Skeletal muscle tissue (tissue), 4 donors: ENCODE data around the gene HOXC13. TPM values are rescaled to one million over a fixed set of nuclear protein-coding genes. Genes with fewer than 3 reads are reported as not detected.
A peak's percentile ranks its signal among the peaks of the same experiment; 100 is the strongest.

Source experiments
- H3K27ac ChIP-seq: one replicate; pipeline ENCODE4 v1.7.0; 2013; ENCODE audit warnings: mild to moderate bottlenecking, low read depth, low read length, inconsistent platforms
- H3K27me3 ChIP-seq, 3 donors: one replicate each; pipeline ENCODE4 v1.7.0; 2013; ENCODE audit warnings: low read length in 3 of 3; ENCODE audit not compliant: control insufficient read depth in 3 of 3, insufficient read depth in 3 of 3
- H3K36me3 ChIP-seq, 3 donors: one replicate each; pipeline ENCODE4 v1.7.0; 2013; ENCODE audit warnings: low read length in 3 of 3; ENCODE audit not compliant: control insufficient read depth in 3 of 3, insufficient read depth in 3 of 3
- H3K4me1 ChIP-seq, 3 donors: one replicate each; pipeline ENCODE4 v1.7.0; 2013; ENCODE audit warnings: low read length in 3 of 3, mild to moderate bottlenecking in 3 of 3; ENCODE audit not compliant: control insufficient read depth in 3 of 3, insufficient read depth in 3 of 3
- H3K4me3 ChIP-seq, 3 donors: one replicate each; pipeline ENCODE4 v1.7.0; 2013; ENCODE audit warnings: low read length in 3 of 3
- H3K9ac ChIP-seq, 3 donors: one replicate each; pipeline ENCODE4 v1.7.0; 2013; ENCODE audit warnings: low read length in 3 of 3, mild to moderate bottlenecking in 3 of 3, moderate library complexity in 2 of 3, low read depth in 1 of 3
- H3K9me3 ChIP-seq, 3 donors: one replicate each; pipeline ENCODE4 v1.7.0; 2013; ENCODE audit warnings: low read length in 3 of 3; ENCODE audit not compliant: control insufficient read depth in 3 of 3
- total RNA-seq: library from RNA; depleted of rRNA; stranded (reverse); fragments of >200 nt; gene quantifications from one replicate; pipeline ENCODE4 v1.2.3, GENCODE V29; 2014
- donor health status: Osteomylitis.

HOXC13 gene, protein sequence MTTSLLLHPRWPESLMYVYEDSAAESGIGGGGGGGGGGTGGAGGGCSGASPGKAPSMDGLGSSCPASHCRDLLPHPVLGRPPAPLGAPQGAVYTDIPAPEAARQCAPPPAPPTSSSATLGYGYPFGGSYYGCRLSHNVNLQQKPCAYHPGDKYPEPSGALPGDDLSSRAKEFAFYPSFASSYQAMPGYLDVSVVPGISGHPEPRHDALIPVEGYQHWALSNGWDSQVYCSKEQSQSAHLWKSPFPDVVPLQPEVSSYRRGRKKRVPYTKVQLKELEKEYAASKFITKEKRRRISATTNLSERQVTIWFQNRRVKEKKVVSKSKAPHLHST
- not detected for total RNA-seq

DNA sequence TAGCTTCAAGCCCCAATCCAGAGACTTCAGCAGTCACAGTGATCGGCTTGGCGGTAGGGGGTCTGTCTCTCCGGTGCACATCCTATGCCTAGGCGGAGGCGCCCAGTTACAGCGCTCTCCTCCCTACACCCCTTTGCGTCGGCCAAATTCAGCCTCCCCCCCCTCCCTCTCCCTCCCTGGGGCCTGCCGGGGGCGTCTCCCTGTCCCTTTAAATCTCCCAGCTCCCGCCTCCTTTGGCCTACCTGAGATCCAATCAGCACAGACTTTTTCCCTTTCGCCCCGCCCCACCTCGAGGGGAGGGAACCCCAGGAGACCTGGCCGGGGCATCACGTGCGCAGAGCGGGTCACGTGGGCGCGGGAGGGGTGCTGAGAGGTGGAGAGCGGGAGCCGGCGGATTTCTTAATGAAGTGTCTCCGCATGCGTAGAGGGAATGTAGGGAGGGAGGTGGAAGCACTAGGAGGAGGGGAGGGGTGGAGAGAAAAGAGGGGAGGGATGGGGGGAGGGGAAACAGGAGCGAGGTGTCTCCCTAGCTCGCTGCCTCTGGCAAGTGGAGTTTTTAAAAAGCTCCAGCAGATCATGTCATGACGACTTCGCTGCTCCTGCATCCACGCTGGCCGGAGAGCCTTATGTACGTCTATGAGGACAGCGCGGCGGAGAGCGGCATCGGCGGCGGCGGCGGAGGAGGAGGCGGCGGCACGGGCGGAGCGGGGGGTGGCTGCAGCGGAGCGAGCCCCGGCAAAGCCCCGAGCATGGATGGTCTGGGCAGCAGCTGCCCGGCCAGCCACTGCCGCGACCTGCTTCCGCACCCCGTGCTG lies at the start of gene HOXC13:
HOXC13 (plus strand) TSS at position 506 of the 815 bp plus-strand sequence; CDS start at position 582, 76 bp downstream.
- no peaks in the 10 kb centered on the region for H3K9me3 ChIP-seq
- peaks cover 5 to 14% (median 11%) of the 10 kb centered on the region in 3 donors for H3K4me1 ChIP-seq
- no peak within 1 kb of the TSS for H3K27ac ChIP-seq
- H3K27me3 ChIP-seq = peaks cover 83 to 88% (median 87%) of the 10 kb centered on the region in 3 donors
- peak within 1 kb of the TSS in 2 of 3 donors; percentile 38 to 50 for H3K9ac ChIP-seq
- H3K4me3 ChIP-seq = peak within 1 kb of the TSS; percentile 48 to 70 (median 60)
- no peaks in the 10 kb centered on the region for H3K36me3 ChIP-seq

DNA sequence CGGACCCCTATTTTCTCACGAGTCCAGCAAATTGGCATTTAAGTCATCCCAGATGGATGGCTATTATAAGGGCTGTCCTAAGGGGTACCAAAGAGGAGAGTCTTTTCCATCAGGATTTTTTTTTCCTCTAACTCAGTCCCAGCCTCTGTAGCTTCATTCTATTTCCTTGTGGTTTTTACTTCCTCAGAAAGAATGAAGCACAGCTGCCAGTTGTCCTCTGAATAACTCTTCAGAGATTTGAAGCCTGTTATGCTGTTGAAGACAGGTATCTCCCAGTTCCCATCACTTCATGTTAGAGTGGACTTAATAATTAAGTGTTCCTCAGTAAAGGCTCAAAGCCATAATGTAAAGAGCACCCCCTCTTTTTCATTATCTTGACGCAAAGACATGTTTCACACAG lies 48.5 kb upstream of the HOXC13 start:
- H3K27ac ChIP-seq = no peak overlapping the region
- no peaks in the 10 kb centered on the region for H3K36me3 ChIP-seq
- H3K27me3 ChIP-seq = peaks cover 6 to 18% (median 10%) of the 10 kb centered on the region in 3 donors
- no peaks in the 10 kb centered on the region for H3K9me3 ChIP-seq
- no peak overlapping the region for H3K9ac ChIP-seq
- H3K4me3 ChIP-seq = no peak overlapping the region
- no peaks in the 10 kb centered on the region for H3K4me1 ChIP-seq

DNA sequence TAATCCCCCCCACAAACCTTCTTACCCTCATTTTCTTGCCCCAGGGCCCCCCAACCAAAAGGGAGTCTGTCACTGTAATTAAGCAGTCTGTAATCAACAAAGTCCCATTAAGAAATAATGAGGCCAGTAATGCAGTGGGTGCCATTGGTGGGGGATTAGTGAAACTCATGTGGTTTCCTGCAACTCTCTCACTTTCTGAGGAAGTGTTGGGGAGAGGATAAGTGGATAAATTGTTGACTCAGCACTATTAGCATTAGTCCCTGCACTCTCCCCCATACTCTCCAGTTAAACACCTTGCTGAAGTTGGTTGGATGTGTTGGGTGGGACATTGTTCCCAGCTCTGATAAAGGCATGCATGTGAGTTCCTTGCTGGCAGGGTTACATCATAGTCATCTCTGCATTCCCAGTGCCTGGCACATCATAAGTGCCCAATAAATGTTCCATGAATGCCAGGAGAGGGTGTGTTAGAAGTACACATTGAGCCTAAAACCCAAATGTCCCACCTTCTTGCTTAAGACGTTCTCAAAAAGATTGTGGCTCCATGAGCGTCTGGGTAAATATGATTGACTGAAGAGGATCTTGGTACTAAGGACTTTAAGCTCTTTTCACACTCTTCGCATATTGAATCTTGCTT lies 45.8 kb upstream of the HOXC13 start:
- Histone ChIP-seq H3K4me3 (no peak overlapping the region), H3K4me1 (no peaks in the 10 kb centered on the region), H3K27ac (no peak overlapping the region), H3K27me3 (peaks cover 6 to 26% (median 14%) of the 10 kb centered on the region in 3 donors), H3K36me3 (no peaks in the 10 kb centered on the region), H3K9me3 (no peaks in the 10 kb centered on the region), H3K9ac (no peak overlapping the region)

DNA sequence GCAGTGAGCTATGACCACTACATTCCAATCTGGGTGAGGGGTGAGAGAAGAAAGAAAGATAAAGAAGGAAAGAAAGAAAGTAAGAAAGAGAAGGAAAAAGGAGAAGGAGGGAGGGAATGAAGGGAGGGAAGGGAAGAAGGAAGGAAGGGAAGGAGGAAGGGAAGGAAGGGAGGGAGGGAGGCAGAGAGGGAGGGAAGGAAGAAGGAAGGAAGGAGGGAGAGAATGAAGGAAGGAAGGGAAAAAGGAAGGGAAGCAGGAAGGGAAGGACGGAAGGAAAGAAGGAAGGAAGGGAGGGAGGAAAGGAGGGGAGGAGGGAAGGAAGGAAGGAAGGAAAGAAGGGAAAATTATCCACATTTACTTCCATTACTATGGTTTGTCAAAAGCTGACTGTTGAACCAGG lies 39.4 kb upstream of the HOXC13 start:
- Histone ChIP-seq H3K27ac (no peak overlapping the region), H3K9ac (no peak overlapping the region), H3K27me3 (peaks cover 4 to 30% (median 15%) of the 10 kb centered on the region in 3 donors), H3K4me3 (no peak overlapping the region), H3K36me3 (no peaks in the 10 kb centered on the region), H3K9me3 (no peaks in the 10 kb centered on the region), H3K4me1 (no peaks in the 10 kb centered on the region)

DNA sequence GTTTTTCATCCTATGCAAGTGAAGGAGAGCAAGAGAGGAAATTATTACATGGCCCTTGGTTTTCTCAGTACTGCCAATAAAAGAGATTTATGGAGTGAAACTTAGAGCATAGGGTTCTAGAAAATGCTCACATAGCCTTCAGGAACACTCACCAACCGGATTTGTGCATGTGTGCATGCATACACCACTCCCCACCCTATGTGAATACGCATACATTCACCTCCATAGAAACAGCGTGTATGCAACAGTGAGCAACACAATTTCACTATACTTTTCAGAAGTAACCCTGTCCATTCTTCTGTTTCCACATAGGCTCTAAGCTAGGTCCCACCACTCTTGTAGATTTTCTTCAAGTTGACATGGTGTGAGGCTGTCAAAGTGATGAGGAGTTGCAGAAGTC lies 31.5 kb upstream of the HOXC13 start:
- Histone ChIP-seq H3K27ac (no peak overlapping the region), H3K4me3 (no peak overlapping the region), H3K9ac (no peak overlapping the region), H3K36me3 (no peaks in the 10 kb centered on the region), H3K4me1 (no peaks in the 10 kb centered on the region), H3K27me3 (peaks cover 6 to 22% (median 12%) of the 10 kb centered on the region in 3 donors), H3K9me3 (no peaks in the 10 kb centered on the region)

DNA sequence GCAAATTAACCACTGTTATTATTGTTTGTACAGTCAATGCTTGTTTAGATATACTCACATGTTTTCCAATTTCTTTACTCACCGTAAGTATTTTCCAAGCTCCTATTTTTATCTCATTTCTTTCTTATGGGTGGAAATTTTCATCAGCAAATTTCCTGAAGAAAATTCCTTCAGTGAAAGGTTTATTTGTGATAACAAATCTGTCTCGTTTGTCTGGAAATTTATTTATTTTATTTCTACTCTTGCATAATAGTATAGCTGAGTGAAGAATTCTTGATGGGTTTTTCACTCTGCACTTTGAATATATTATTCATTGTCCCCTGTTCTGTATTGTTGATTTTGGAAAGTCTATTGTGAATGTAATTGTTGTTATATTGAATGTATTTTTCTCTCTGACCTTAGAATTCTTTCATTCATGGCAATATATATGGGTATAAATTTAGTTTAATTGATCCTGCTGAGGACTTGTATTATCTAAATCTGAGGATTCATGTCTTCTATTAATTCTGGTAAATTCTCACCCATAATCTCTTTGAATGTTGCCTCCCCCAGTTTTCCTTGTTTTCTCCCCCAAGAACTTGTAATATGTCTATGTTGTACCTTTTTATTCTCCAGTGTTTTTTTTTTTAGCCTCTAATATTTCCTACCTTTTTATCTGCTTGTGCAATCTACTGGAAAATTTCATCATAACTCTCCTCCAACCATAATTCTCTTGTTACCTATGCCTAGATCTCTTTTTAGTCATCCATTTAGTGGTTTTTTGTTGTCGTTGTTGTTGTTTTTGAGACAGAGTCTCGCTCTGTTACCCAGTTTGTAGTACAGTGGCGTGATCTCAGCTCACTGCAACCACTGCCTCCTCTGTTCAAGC lies 21.6 kb upstream of the HOXC13 start:
- Histone ChIP-seq H3K9ac (no peak overlapping the region), H3K27me3 (peaks cover 16 to 22% (median 18%) of the 10 kb centered on the region in 3 donors), H3K9me3 (no peaks in the 10 kb centered on the region), H3K27ac (no peak overlapping the region), H3K4me1 (no peaks in the 10 kb centered on the region), H3K36me3 (no peaks in the 10 kb centered on the region), H3K4me3 (no peak overlapping the region)

DNA sequence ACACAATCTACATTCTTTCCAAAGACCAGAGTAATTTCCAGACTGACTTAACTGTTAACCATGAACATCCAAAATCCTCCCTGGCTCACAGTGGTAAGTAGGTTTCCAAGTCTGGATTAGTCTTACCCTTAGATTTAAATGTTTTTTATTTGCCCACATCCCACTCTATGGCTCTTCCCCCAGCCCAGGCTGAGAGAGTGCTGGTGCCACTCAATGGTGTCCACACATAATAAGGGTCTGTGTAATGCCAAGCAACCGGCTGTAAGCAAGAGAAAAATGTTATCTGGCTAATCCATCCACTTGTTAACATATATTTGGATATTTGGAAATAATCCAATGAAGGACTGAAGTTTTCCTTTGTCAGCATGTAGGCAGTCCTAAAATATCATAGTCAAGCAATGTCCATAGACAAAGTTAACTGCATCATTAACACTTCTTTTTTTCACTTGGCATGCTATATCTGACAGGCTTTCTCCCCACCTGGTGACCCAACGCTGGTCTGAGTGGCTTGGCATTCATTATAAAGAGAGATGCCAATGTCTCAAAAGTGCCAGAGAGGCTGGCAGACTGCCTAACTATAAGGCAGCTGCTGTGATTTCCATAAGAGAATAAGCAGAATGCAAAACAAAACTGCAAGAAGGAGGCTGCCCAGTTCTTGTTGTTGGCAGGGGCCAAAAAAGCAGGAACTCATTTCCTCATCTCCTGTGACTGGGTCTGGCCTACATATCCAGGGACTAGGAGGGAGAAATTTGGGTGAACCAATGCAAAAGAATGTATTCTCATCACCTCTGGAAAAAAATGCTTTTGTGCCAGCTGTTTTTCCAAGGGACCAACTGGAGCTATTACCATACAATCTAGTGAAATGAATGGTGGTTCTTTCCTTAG lies 13.9 kb upstream of the HOXC13 start:
- no peak overlapping the region for H3K9ac ChIP-seq
- H3K4me3 ChIP-seq = no peak overlapping the region
- peaks cover 47 to 58% (median 49%) of the 10 kb centered on the region in 3 donors for H3K27me3 ChIP-seq
- H3K4me1 ChIP-seq = no peaks in the 10 kb centered on the region
- H3K36me3 ChIP-seq = no peaks in the 10 kb centered on the region
- H3K27ac ChIP-seq = no peak overlapping the region
- no peaks in the 10 kb centered on the region for H3K9me3 ChIP-seq

DNA sequence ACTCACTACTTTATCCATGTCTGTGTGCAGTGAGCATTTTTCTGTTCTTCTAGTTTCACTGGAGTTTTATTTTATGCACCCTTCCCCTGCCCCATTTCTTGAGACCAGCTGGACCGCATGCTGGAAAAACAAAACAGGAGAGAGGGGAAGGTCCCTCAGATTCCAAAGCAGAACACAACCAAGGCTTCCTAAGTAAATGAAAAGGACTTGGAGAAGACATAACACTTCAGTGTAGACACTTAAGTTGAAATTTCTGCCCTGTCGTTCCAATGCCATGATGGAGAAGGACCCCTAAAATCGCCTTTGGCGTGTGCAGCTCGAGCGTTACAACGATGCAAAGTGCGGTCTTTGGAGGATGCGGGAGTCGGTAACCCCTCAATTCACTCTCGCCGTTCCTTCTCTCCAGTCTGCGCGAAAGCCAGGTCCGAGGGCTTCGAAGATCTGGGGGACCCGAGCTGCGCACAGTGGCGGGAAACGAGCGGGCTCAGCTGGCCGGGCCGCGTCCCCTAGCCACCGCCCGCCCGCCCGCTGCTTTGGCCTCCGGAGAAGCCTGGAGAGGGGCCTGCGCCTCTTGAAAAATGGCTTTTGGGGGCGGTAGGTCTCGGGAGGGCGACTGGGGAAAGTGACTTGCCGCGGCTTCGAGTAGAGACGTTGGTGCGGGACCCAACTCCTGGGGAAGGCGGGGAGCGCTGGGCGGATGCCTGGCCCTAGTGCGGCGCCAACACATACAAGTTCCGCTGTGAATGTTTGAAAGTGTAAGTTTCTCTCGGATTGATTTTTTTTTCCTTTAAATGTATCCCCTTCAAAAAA lies 11.2 kb upstream of the HOXC13 start:
- H3K36me3 ChIP-seq = no peaks in the 10 kb centered on the region
- no peak overlapping the region for H3K27ac ChIP-seq
- H3K27me3 ChIP-seq = peaks cover 68 to 76% (median 71%) of the 10 kb centered on the region in 3 donors
- H3K4me1 ChIP-seq = no peaks in the 10 kb centered on the region
- no peaks in the 10 kb centered on the region for H3K9me3 ChIP-seq
- no peak overlapping the region for H3K4me3 ChIP-seq
- no peak overlapping the region for H3K9ac ChIP-seq
